Right cardiac atrium (tissue), 5 donors: Measurements from ENCODE around the gene HLCS. TPM values are rescaled to one million over a fixed set of nuclear protein-coding genes. Genes with fewer than 3 reads are reported as not detected.
A peak's percentile ranks its signal among the peaks of the same experiment; 100 is the strongest.

ENCODE experiments used
- ATAC-seq, 2 donors: fragments of 200-7000 bp; cut with Tn5 transposase; one replicate each; pipeline versions ENCODE4 v1.8.0 to v1.9.1; 2020; ENCODE audit warnings: moderate library complexity in 2 of 2, mild to moderate bottlenecking in 1 of 2
- DNase-seq, 3 donors: peaks; one replicate each; pipeline ENCODE4 v3.0.0-alpha.2; 2020
- H3K27ac ChIP-seq: one replicate; pipeline ENCODE4 v1.5.1; 2013; ENCODE audit warnings: mild to moderate bottlenecking, low read length, control low read depth, moderate library complexity
- H3K27me3 ChIP-seq: one replicate; pipeline ENCODE4 v1.6.1; 2013; ENCODE audit not compliant: control insufficient read depth, insufficient read depth
- H3K4me1 ChIP-seq: one replicate; pipeline ENCODE4 v1.6.1; 2013; ENCODE audit warnings: low read length; ENCODE audit not compliant: control insufficient read depth, insufficient read depth
- H3K4me3 ChIP-seq: one replicate; pipeline ENCODE4 v1.5.1; 2013; ENCODE audit warnings: low read length, control low read depth
- H3K9me3 ChIP-seq: one replicate; pipeline ENCODE4 v1.6.1; 2013; ENCODE audit warnings: low read length; ENCODE audit not compliant: control insufficient read depth
- WGBS: extraction: QIAGEN DNeasy Blood & Tissue Kit; methylation state at CpG from one replicate; pipeline ENCODE4 v1.1.7; 2013; 5-methylcytosine and 5-hydroxymethylcytosine counted together
- intact Hi-C, 4 donors: fragments of 100-400 bp; cut with DNase I; formaldehyde crosslinking; loops; one replicate each; pipeline versions ENCODE4 v1.11.0 to v1.14.0; 2022 to 2023
- polyA plus RNA-seq: library from polyadenylated mRNA; stranded (reverse); fragments of 200-250 nt; gene quantifications from one replicate; pipeline ENCODE4 v1.2.3, GENCODE V29; 2013
- total RNA-seq, 4 donors: library from RNA; stranded (reverse); fragmentation: NEBNext Ultra II Directional; extraction: Animal tissue kit (Norgen Biotek cat#: 25700); gene quantifications; one replicate each; pipeline ENCODE4 v1.2.1, GENCODE V29; 2021
- donor health status: healthy with polysubstance abuse.
- donor health status: DM: no; HTN: yes; CAD: no.
- donor health status: DM: no; HTN: no; CAD: no.
- donor health status: DM: no; HTN: yes; CAD: no; lungs with severe emphysema.
- donor health status: DM: yes; HTN: yes; CAD: no.

The HLCS gene
- total and polyA plus RNA-seq, 5 donors: 3.5 to 11.4 (median 8.2) TPM

GRCh38 chr21:36738489-36739126 is 227.9 kb downstream of the HLCS start:
- no peaks in the 10 kb centered on the region for H3K4me1 ChIP-seq
- H3K4me3 ChIP-seq: no peak overlapping the region
- no peak overlapping the region for H3K27ac ChIP-seq
- DNase-seq (no peak), ATAC-seq (no peak)
- H3K9me3 ChIP-seq: no peaks in the 10 kb centered on the region
- WGBS: 72% methylated on average over 12 of the region's 12 CpGs
- intact Hi-C loops: no loop called here
- H3K27me3 ChIP-seq: no peaks in the 10 kb centered on the region

GRCh38 chr21:36735724-36736320 is 230.6 kb downstream of the HLCS start:
- intact Hi-C loops: no loop called here
- Histone ChIP-seq H3K9me3 (no peaks in the 10 kb centered on the region), H3K27ac (no peak overlapping the region), H3K4me1 (no peaks in the 10 kb centered on the region), H3K4me3 (no peak overlapping the region), H3K27me3 (no peaks in the 10 kb centered on the region)
- no peak for ATAC-seq
- DNase-seq: no peak
- WGBS: 61% methylated on average over 15 of the region's 15 CpGs

- Histone ChIP-seq H3K27me3 (no peaks in the 10 kb centered on the region), H3K9me3 (no peaks in the 10 kb centered on the region), H3K4me3 (no peak overlapping the region), H3K4me1 (no peaks in the 10 kb centered on the region), H3K27ac (no peak overlapping the region)
- ATAC-seq (no peak), DNase-seq (no peak)
- intact Hi-C loops: no loop called here
- WGBS: 57% methylated on average over 4 of the region's 4 CpGs
These were observed 231.3 kb downstream of the HLCS start for GRCh38 chr21:36735201-36735515.

GRCh38 chr21:36734367-36735200 is 231.9 kb downstream of the HLCS start:
- 93% methylated on average over 9 of the region's 9 CpGs for WGBS
- intact Hi-C loops: no loop called here
- H3K27me3 ChIP-seq: no peaks in the 10 kb centered on the region
- ATAC-seq (peak in 1 of 2 donors; percentile 25), DNase-seq (no peak)
- no peaks in the 10 kb centered on the region for H3K9me3 ChIP-seq
- no peak overlapping the region for H3K4me3 ChIP-seq
- no peaks in the 10 kb centered on the region for H3K4me1 ChIP-seq
- H3K27ac ChIP-seq: no peak overlapping the region

- Histone ChIP-seq H3K4me3 (no peak overlapping the region), H3K9me3 (no peaks in the 10 kb centered on the region), H3K4me1 (no peaks in the 10 kb centered on the region), H3K27ac (no peak overlapping the region), H3K27me3 (no peaks in the 10 kb centered on the region)
- ATAC-seq: no peak
- intact Hi-C loops: no loop called here
- WGBS: 91% methylated on average over 6 of the region's 6 CpGs
- no peak for DNase-seq
These were observed 232.6 kb downstream of the HLCS start for GRCh38 chr21:36733857-36734256.

GRCh38 chr21:36732761-36733160 is 233.7 kb downstream of the HLCS start:
- ATAC-seq (no peak), DNase-seq (no peak)
- H3K27me3 ChIP-seq: no peaks in the 10 kb centered on the region
- no peaks in the 10 kb centered on the region for H3K4me1 ChIP-seq
- intact Hi-C loops: no loop called here
- H3K27ac ChIP-seq: no peak overlapping the region
- no peaks in the 10 kb centered on the region for H3K9me3 ChIP-seq
- 87% methylated on average over 7 of the region's 7 CpGs for WGBS
- H3K4me3 ChIP-seq: no peak overlapping the region

- Histone ChIP-seq H3K27ac (no peak overlapping the region), H3K4me3 (no peak overlapping the region), H3K4me1 (no peaks in the 10 kb centered on the region), H3K27me3 (no peaks in the 10 kb centered on the region), H3K9me3 (no peaks in the 10 kb centered on the region)
- DNase-seq: no peak
- WGBS: 78% methylated on average over 14 of the region's 14 CpGs
- no peak for ATAC-seq
- intact Hi-C loops: no loop called here
These were observed 234.3 kb downstream of the HLCS start for GRCh38 chr21:36732217-36732616.

- Histone ChIP-seq H3K4me1 (no peaks in the 10 kb centered on the region), H3K27me3 (no peaks in the 10 kb centered on the region), H3K9me3 (no peaks in the 10 kb centered on the region), H3K4me3 (no peak overlapping the region), H3K27ac (no peak overlapping the region)
- intact Hi-C loops: no loop called here
- 70% methylated on average over 30 of the region's 30 CpGs for WGBS
- no peak for DNase-seq
- ATAC-seq: no peak
These were observed 235.9 kb downstream of the HLCS start for GRCh38 chr21:36730291-36731281.

GRCh38 chr21:36729310-36729970 is 237.0 kb downstream of the HLCS start:
- intact Hi-C loops: no loop called here

GRCh38 chr21:36728371-36729111 is 237.9 kb downstream of the HLCS start:
- intact Hi-C loops: no loop called here
- H3K27me3 ChIP-seq: no peaks in the 10 kb centered on the region

More at GRCh38 chr21:36729310-36729970, 237.0 kb downstream of the HLCS start:
- 89% methylated on average over 18 of the region's 18 CpGs for WGBS
- Histone ChIP-seq H3K27ac (no peak overlapping the region), H3K27me3 (no peaks in the 10 kb centered on the region), H3K9me3 (no peaks in the 10 kb centered on the region), H3K4me3 (no peak overlapping the region), H3K4me1 (no peaks in the 10 kb centered on the region)
- DNase-seq (peak in 1 of 3 donors; percentile 1), ATAC-seq (no peak)

More at GRCh38 chr21:36728371-36729111, 237.9 kb downstream of the HLCS start:
- Histone ChIP-seq H3K4me1 (no peaks in the 10 kb centered on the region), H3K9me3 (no peaks in the 10 kb centered on the region), H3K4me3 (no peak overlapping the region), H3K27ac (no peak overlapping the region)
- DNase-seq (peak in 1 of 3 donors; percentile 22), ATAC-seq (no peak)
- 90% methylated on average over 14 of the region's 14 CpGs for WGBS
